ENCODE results near the gene DGKE.

Gene DGKE

GRCh38 chr17:56850591-56850990 is 16.6 kb downstream of the DGKE start:
- DNase-seq = no peak

- no peak for DNase-seq
Measured at GRCh38 chr17:56851008-56851407, 17.1 kb downstream of the DGKE start.

GRCh38 chr17:56861899-56862298 is 27.9 kb downstream of the DGKE start:
- no peak for DNase-seq

- no peak for DNase-seq
Measured at GRCh38 chr17:56863974-56864373, 30.0 kb downstream of the DGKE start.

GRCh38 chr17:56866076-56866475 is 32.1 kb downstream of the DGKE start:
- no peak for DNase-seq

- no peak for DNase-seq
Measured at GRCh38 chr17:56866496-56866895, 32.5 kb downstream of the DGKE start.

- DNase-seq = no peak
Measured at GRCh38 chr17:56867948-56868376, 34.0 kb downstream of the DGKE start.

GRCh38 chr17:56868716-56869115 is 34.8 kb downstream of the DGKE start:
- DNase-seq = no peak

- no peak for DNase-seq
Measured at GRCh38 chr17:56870081-56870651, 36.2 kb downstream of the DGKE start.

- no peak for DNase-seq
Measured at GRCh38 chr17:56876766-56877179, 42.8 kb downstream of the DGKE start.

GRCh38 chr17:56879280-56879679 is 45.3 kb downstream of the DGKE start:
- no peak for DNase-seq

GRCh38 chr17:56880133-56880532 is 46.2 kb downstream of the DGKE start:
- DNase-seq = no peak

GRCh38 chr17:56880571-56880970 is 46.6 kb downstream of the DGKE start:
- no peak for DNase-seq

- DNase-seq = no peak
Measured at GRCh38 chr17:56881685-56882295, 47.8 kb downstream of the DGKE start.

- DNase-seq = no peak
Measured at GRCh38 chr17:56883616-56884015, 49.7 kb downstream of the DGKE start.

GRCh38 chr17:56884483-56885311 is 50.7 kb downstream of the DGKE start:
- DNase-seq = no peak

- no peak for DNase-seq
Measured at GRCh38 chr17:56885312-56885657, 51.3 kb downstream of the DGKE start.

- DNase-seq = no peak
Measured at GRCh38 chr17:56886288-56886731, 52.4 kb downstream of the DGKE start.

- DNase-seq = no peak
Measured at GRCh38 chr17:56887105-56887504, 53.2 kb downstream of the DGKE start.

GRCh38 chr17:56887552-56888467 is 53.9 kb downstream of the DGKE start:
- DNase-seq = no peak

- DNase-seq = no peak
Measured at GRCh38 chr17:56890390-56890789, 56.4 kb downstream of the DGKE start.

- no peak for DNase-seq
Measured at GRCh38 chr17:56890906-56891674, 57.1 kb downstream of the DGKE start.
